Kidney (tissue), 14 donors: ENCODE results near the gene ENKD1. TPM values are rescaled to one million over a fixed set of nuclear protein-coding genes. Genes with fewer than 3 reads are reported as not detected.

Source experiments
- DNase-seq, 5 donors: peaks; one replicate each; pipeline ENCODE4 v3.0.0-alpha.2; 2013 to 2020
- FAIRE-seq: peaks from 2 replicates; lab custom pipeline; 2012; peaks lifted over from hg19 to GRCh38; lab: Jason Lieb, UNC
- H3K27ac ChIP-seq, 2 donors: one replicate each; pipeline ENCODE4 v1.7.0; 2013; ENCODE audit warnings: low read depth in 2 of 2, low read length in 2 of 2, inconsistent platforms in 1 of 2
- H3K27me3 ChIP-seq: one replicate; pipeline ENCODE4 v1.7.1; 2013; ENCODE audit warnings: low read length, inconsistent platforms; ENCODE audit not compliant: control insufficient read depth, insufficient read depth
- H3K36me3 ChIP-seq, 3 donors: one replicate each; pipeline versions ENCODE4 v1.7.0 to v1.7.1; 2013; ENCODE audit warnings: low read length in 3 of 3, control low read depth in 1 of 3, inconsistent platforms in 1 of 3; ENCODE audit not compliant: insufficient read depth in 3 of 3, control insufficient read depth in 2 of 3
- H3K4me1 ChIP-seq, 3 donors: one replicate each; pipeline versions ENCODE4 v1.7.0 to v1.7.1; 2013; ENCODE audit warnings: low read length in 3 of 3, inconsistent platforms in 1 of 3, low read depth in 1 of 3; ENCODE audit not compliant: control insufficient read depth in 2 of 3, insufficient read depth in 2 of 3
- H3K4me3 ChIP-seq, 3 donors: one replicate each; pipeline versions ENCODE4 v1.7.0 to v1.8.1; 2013; ENCODE audit warnings: low read length in 3 of 3, control low read depth in 1 of 3, inconsistent platforms in 1 of 3
- H3K9ac ChIP-seq, 3 donors: one replicate each; pipeline versions ENCODE4 v1.7.0 to v1.7.1; 2013; ENCODE audit warnings: low read length in 3 of 3, control low read depth in 1 of 3, inconsistent platforms in 1 of 3
- H3K9me3 ChIP-seq, 3 donors: one replicate each; pipeline versions ENCODE4 v1.7.0 to v1.7.1; 2013; ENCODE audit warnings: low read length in 3 of 3, control low read depth in 1 of 3, inconsistent platforms in 1 of 3; ENCODE audit not compliant: control insufficient read depth in 2 of 3, insufficient read depth in 1 of 3
- intact Hi-C: fragments of 100-400 bp; cut with DNase I; formaldehyde crosslinking; loops from one replicate; pipeline ENCODE4 v1.11.1; 2022
- polyA plus RNA-seq: library from polyadenylated mRNA; stranded (reverse); fragments of 350-450 nt; fragmentation: Illumina TruSeq; extraction: RNeasy Lipid Tissue Mini Kit (QIAGEN cat#74804); gene quantifications from one replicate; pipeline ENCODE4 v1.2.3, GENCODE V29; 2014; ENCODE audit warnings: low read depth, low replicate concordance; ENCODE audit not compliant: insufficient read depth
- total RNA-seq: library from RNA; stranded (reverse); fragmentation: NEBNext Ultra II Directional; extraction: Animal tissue kit (Norgen Biotek cat#: 25700); gene quantifications from one replicate; pipeline ENCODE4 v1.2.1, GENCODE V29; 2021
- TF ChIP-seq, protein P1 (sequence below): IDR thresholded peaks from 3 replicates; pipeline ENCODE4 v1.5.1; 2012; ENCODE audit warnings: mild to moderate bottlenecking, moderate library complexity, borderline replicate concordance; ENCODE audit not compliant: insufficient read depth; ENCODE audit errors: extremely low read depth
- donor health status: control.
- donor health status: control.
- donor health status: control.
- donor health status: control.
- donor health status: control.
- donor health status: DM: yes; HTN: yes; CAD: no.
- donor health status: Normal renal cell carcinoma (clear cell type).

Gene ENKD1
- total and polyA plus RNA-seq, 2 donors from 2014 or later: 30.2 to 38.3 TPM

GRCh38 chr16:67685388-67686112, 19.0 kb upstream of the ENKD1 start:
- DNase-seq: no peak
- H3K9ac ChIP-seq: no peak overlapping the region

DNA sequence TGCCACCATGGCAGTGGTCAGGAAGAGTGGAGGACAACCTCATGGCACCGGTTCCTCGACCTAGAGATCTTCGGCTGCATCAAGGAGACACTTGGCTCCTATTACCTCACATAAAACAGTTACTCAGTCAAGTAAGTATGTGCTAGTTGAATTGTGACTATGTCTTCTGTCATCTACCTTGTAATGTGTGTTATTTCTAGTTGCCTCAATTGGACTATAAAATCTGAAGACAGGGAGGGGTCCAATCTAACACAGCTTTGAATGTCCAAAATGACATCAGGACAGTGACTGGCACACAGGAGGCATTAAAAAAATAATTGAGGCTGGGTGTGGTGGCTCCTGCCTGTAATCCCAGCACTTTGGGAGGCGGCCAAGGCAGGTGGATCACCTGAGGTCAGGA, 17.2 kb upstream of the ENKD1 start:
- Histone ChIP-seq H3K9me3 (no peaks in the 10 kb centered on the region), H3K27me3 (no peaks in the 10 kb centered on the region), H3K4me3 (no peak overlapping the region), H3K27ac (no peak overlapping the region), H3K36me3 (peaks cover 0 to 4% (median 3%) of the 10 kb centered on the region in 3 donors), H3K9ac (no peak overlapping the region), H3K4me1 (peaks cover 0 to 4% (median 0%) of the 10 kb centered on the region in 3 donors)
- TF ChIP-seq, protein P1, sequence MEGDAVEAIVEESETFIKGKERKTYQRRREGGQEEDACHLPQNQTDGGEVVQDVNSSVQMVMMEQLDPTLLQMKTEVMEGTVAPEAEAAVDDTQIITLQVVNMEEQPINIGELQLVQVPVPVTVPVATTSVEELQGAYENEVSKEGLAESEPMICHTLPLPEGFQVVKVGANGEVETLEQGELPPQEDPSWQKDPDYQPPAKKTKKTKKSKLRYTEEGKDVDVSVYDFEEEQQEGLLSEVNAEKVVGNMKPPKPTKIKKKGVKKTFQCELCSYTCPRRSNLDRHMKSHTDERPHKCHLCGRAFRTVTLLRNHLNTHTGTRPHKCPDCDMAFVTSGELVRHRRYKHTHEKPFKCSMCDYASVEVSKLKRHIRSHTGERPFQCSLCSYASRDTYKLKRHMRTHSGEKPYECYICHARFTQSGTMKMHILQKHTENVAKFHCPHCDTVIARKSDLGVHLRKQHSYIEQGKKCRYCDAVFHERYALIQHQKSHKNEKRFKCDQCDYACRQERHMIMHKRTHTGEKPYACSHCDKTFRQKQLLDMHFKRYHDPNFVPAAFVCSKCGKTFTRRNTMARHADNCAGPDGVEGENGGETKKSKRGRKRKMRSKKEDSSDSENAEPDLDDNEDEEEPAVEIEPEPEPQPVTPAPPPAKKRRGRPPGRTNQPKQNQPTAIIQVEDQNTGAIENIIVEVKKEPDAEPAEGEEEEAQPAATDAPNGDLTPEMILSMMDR: no peak
- FAIRE-seq (no peak), DNase-seq (no peak)
- intact Hi-C loops: no loop called here

More at GRCh38 chr16:67685388-67686112, 19.0 kb upstream of the ENKD1 start:
- peak overlapping the region; percentile 51 to 52 for H3K27ac ChIP-seq
- peaks cover 0 to 4% (median 0%) of the 10 kb centered on the region in 3 donors for H3K4me1 ChIP-seq
- no peak for FAIRE-seq
- no peaks in the 10 kb centered on the region for H3K27me3 ChIP-seq
- H3K9me3 ChIP-seq: no peaks in the 10 kb centered on the region
- no peak overlapping the region for H3K4me3 ChIP-seq
- TF ChIP-seq, protein P1: no peak
- intact Hi-C loops: no loop called here
- H3K36me3 ChIP-seq: peaks cover 0 to 4% (median 3%) of the 10 kb centered on the region in 3 donors

DNA sequence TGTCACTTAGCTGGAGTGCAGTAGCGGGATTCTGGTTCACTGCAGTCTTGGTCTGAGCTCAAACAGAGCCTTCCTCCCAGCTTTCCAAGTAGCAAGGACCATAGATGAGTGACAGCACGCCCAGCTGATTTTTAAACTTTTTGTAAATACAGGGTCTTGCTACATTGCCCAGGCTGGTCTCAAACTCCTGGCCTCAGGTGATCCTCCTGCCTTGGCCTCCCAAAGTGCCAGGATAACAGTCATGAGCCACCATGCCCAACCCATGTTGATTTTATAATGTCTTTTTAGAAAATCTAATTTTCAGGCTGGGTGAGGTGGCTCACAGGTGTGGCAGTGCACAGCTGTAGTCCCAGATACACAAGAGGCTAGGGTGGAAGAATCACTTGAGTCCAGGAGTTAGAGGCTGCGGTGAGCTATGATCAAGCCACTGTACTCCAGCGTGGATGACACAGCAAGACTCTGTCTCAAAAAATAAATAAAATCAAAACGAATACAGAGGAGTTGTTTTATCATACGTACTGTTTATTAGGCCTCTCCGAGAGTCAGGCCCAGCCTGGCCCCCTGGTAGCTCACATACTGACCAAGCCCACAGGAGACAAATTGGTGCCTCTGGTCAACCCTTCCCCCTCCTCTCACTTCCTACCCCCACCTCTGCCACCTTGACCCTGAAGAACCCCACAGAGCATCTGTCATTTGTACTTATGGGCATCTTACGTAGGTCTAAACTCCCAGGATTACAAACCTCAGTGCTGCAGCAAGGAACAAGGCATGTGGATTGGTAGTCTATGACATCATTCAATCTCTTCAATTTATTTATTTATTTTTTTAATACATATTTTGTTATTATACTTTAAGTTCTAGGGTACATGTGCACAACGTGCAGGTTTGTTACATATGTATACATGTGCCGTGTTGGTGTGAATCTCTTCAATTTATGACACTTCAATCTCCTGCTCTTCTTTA, 13.7 kb upstream of the ENKD1 start:
- no peak overlapping the region for H3K27ac ChIP-seq
- DNase-seq (no peak), FAIRE-seq (no peak)
- H3K36me3 ChIP-seq: peaks cover 0 to 4% (median 3%) of the 10 kb centered on the region in 3 donors
- peaks cover 0 to 2% (median 0%) of the 10 kb centered on the region in 3 donors for H3K4me1 ChIP-seq
- H3K27me3 ChIP-seq: no peaks in the 10 kb centered on the region
- TF ChIP-seq, protein P1: no peak
- intact Hi-C loops: loop anchor here (10.0 kb wide), 1 partner anchor 245 kb away; no protein-coding TSS in a partner anchor
- H3K4me3 ChIP-seq: no peak overlapping the region
- no peaks in the 10 kb centered on the region for H3K9me3 ChIP-seq
- H3K9ac ChIP-seq: no peak overlapping the region
